Neural cell (in vitro differentiated cells): ENCODE measurements around the gene POU6F2.

Source experiments
- CTCF ChIP-seq: fragments of 450-650 bp; IDR thresholded peaks from 2 replicates; pipeline ENCODE4 v1.5.1; 2014; ENCODE audit warnings: antibody characterized with exemption, mild to moderate bottlenecking, moderate library complexity; ENCODE audit not compliant: poor library complexity, severe bottlenecking
- POLR2AphosphoS5 ChIP-seq: IDR thresholded peaks from 2 replicates; pipeline ENCODE4 v1.6.1; 2012

- TF ChIP-seq POLR2AphosphoS5 (no peak), CTCF (no peak)
Measured at GRCh38 chr7:39069896-39070881, 92.5 kb downstream of the POU6F2 start.
